DMS153 treated with DMSO at 0.1 percent for 48 hours (cell line): ENCODE results near the gene SYNGR3.

Experiments
- DNase-seq: peaks from one replicate; lab custom pipeline; 2025; ENCODE audit not compliant: unreplicated experiment; lab: John Stamatoyannopoulos, UW

Gene SYNGR3

DNA sequence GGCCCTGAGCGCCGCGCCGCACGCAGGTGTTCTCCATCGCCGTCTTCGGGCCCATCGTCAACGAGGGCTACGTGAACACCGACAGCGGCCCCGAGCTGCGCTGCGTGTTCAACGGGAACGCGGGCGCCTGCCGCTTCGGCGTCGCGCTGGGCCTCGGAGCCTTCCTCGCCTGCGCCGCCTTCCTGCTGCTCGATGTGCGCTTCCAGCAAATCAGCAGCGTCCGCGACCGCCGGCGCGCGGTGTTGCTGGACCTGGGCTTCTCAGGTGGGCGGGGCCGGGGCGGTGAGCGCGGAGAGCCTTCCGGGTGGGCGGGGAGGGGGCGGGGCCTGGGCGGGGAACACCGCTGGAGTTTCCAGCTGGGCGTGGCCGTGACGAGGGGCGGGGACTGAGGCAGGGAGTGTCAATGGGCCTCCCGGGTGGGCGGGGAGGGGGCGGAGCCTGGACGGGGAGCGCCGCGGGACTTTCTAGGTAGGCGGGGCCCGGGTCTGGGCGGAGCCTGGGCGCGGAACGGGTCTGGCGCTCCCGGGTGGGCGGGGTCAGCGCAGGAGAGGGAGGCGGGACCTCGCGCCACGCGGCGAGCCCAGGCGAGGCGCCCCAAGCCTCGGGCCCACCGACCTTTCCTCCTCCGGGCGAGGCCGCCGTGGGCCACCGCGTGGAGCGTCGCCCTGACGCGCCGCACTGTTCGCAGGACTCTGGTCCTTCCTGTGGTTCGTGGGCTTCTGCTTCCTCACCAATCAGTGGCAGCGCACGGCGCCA lies 2.4 kb downstream of the SYNGR3 start:
- no peak for DNase-seq

DNA sequence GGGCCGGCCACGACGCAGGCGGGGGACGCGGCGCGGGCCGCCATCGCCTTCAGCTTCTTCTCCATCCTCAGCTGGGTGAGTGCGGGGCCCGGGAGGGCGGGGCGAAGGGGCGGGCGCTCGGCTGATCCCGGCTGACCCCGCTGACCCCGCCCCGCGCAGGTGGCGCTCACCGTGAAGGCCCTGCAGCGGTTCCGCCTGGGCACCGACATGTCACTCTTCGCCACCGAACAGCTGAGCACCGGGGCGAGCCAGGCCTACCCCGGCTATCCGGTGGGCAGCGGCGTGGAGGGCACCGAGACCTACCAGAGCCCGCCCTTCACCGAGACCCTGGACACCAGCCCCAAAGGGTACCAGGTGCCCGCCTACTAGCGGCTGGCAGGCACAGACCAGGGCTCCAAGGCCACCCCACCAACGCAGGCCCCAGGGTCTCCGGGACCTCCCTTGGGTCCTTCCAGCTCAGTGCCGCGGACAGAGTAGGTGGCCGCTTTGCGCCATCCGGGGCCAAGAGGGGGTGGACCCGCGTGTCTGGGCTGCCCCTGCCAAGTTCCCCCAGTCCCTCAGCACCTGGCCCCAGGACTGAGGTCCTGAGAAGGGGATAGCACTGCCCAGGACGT lies 3.0 kb downstream of the SYNGR3 start:
- DNase-seq = no peak

DNA sequence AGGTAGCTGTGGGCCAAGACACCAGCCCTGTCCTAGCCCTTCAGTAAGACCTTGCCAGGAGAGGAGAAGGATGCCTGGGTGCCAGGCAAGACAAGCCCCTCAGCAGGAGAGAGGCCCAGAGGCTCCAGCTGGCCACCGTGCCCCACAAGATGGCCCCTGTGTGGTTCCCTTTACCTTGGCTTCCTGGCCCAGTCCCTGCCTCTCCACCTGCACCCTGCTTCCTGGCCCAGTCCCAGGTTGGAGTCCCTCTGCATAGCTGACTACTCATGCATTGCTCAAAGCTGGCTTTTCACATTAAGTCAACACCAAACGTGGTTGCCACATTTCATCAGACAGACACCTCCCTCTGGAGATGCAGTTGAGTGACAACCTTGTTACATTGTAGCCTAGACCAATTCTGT lies 4.0 kb downstream of the SYNGR3 start:
- DNase-seq = no peak

DNA sequence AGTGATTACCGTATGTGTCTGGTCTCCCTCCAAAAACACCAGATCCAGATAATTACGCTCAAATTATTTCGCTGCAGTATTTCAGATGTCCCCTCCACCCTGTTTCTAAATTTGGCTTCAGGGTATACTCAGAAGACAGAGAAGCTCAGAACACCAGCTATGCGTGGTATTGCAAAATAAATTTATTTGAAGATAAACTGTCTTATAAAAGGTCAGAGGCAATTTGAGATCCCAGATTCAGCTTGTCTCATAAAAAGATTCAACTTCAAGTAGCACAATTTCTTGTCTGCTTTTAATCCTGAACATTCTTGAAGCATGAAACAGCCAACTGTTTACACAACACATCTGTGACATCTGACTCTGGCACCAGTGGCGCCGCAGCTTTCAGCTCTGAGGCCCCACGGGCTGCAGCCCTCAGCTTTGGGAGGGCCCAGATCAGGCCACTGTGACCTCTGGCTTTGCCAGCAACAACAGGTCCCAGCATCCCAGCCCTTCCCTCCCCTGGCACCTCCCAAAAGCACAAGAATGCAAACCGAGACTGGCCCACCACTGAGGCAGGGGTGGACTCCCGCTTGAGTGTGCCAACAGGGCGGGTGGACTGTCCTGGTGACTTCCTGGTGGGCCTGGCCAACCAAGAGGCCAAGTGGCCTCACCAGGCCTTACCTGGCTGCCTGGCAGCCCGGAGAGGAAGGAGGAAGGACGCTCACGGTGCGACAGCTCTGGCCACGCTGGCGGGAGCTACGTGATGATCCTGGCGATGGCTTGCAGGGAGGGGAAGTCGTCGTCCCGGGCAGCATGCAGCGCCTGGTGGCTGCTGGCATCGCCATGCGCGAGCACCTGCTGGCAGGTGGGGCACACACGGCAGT lies 8.0 kb downstream of the SYNGR3 start:
- DNase-seq = no peak

DNA sequence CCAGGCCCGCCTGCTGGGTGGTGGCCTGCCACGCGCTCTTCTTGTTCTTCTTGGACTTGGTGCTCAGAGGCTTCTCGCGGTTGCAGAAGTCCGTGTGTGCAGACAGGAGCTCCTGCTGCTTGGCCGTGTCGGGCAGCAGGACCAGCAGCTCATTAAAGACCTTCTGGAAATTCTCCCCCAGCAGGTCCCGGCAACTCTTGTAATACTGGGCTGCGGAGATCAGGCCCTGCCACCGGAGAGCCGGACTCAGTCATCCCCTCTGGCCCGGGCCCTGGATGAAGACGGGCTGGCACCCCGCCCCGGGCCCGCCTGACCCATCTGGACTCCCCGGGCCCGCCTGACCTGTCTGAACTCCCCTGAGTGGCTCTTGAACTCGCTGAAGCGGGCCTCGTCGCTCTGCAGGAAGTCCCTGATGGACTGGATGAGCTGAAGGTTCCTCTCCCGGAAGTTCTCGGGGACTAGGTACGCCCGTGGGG lies 8.6 kb downstream of the SYNGR3 start:
- DNase-seq = no peak

DNA sequence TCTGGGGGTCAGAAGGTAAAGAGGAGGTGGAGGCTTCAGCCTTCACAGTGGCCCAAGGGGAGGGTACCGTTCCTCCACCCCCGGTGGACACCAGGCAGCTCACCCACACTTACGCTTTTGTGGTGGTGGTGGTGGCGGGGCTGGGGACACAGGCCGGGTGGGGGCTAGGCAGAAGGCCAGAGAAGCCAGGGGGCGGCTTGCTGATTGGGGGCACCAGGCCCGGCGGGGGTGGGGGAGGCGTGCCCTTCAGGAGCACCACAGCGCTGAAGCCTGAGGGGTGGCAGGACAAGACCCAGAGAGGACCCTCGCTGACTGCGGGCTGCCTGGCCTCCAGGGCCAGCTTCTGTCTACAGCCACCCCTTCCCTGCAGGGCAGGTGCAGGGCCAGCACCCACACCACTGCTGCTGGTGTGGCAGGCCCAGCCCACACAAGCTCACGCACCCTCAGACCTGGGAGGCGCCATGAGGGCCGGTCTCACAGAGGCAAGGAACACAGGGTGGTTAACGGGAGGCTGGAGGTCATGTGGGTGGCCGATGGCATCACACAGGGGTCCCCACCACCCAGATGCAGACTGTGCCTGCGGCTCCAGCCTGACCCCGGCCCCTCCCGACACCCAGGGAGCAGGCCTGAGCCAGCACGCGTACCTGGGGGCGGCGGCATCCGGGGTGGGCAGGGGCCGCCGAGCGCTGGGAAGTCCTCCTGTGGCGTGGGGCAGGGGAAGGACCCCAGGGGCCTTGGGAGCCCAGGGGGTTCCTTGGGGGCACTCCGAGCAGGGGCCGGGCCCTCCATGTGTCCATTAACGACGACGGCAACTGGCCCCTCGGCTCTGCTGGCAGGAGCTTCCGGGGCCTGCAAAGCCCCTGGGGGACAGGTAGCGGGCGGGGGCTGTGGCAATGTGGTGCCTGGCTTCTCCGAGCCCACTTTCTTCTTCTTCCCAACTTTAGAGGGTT lies 9.4 kb downstream of the SYNGR3 start:
- DNase-seq = no peak

DNA sequence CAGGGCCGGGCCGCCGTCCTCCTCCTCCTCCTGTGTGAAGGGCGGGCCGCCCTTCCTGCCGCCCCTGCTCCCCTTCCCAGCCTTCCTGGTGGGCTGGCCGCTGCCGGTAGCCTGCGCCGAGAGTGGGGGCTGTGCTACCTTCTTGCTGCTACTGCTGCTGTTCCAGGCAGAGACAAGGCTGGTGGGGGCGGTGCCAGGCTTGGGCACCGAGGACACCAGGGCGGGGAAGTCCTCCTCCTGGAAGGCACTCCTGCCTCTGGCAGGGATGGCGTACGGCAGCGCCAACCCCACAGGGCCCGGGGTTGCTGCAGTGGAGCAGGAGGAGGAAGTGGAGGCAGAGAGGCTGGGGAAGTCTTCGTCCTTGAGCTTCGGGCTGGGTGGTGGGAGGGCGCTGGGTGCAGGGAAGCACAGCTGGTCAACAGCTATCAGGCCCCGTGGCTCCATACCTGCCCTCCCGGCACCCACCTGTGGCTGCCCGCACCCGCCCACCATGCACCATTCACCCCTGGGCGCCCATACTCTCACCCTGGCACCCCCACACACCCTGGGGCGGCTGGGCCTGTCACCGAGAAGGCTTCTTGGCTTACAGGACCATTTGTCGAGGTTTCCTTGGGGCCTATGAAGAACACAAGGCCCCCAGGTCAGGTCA lies 10.2 kb downstream of the SYNGR3 start:
- no peak for DNase-seq

DNA sequence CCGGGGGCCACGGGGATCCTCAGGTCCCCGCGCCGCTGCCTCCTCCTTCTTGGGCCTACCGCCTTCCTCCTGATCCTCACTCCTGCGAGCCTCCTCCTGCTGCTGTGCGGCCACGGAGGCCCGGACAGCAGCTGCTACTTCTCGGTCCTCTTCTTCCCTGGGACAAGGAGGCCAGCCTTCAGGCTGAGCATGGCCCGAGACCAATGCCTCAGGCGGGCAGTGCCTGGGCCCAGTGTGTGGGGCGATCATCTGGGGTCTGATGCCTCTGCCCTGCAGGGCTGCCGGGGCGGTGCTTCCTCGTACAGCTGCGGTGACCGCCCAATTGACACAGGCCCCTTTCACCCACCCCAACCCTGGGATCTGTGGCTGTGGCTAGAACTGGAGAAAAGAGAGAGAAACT lies 11.3 kb downstream of the SYNGR3 start:
- DNase-seq = no peak

DNA sequence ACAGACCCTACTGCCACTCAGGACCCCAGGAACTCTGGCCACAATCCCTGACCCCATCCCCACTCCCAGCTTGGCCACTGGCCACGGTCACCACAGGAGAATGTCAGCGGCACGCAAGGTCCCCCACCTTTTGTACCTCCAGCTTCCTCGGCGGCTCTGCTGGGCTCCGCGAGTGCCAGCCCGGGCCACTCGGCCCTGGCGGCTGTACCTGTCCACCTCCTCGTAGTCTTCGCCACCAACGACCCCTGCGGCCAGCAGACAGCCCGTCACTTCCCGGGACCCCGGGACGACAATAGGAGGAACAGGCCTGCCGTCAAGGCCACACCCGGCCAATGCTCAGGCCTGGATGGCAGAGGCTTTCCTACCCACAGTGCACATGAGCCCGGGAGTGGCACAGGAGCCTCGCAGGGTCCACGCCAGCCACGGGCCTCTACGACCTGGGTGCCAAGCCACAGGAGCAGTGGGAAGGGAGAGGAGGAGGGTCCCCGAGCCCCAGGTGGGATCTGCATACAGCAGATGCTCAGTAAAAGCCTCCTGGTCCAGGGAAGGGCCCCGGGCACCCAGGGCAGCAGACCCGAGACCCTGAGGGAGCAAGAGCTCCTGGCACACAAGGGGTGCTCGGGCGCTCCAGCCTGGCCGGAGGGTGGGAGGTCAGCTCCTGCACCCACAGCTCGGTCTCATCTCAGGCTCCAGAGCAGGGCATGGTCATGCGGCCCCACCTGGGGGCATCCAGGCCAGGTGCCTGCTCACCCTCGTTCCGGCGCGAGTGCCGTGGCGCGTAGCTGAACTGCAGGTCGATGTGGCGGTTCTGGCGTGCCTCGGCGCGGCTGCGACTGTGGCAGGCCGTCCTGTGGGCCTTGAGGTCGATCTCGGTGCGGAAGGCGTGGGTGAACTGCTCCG lies 11.9 kb downstream of the SYNGR3 start:
- no peak for DNase-seq

DNA sequence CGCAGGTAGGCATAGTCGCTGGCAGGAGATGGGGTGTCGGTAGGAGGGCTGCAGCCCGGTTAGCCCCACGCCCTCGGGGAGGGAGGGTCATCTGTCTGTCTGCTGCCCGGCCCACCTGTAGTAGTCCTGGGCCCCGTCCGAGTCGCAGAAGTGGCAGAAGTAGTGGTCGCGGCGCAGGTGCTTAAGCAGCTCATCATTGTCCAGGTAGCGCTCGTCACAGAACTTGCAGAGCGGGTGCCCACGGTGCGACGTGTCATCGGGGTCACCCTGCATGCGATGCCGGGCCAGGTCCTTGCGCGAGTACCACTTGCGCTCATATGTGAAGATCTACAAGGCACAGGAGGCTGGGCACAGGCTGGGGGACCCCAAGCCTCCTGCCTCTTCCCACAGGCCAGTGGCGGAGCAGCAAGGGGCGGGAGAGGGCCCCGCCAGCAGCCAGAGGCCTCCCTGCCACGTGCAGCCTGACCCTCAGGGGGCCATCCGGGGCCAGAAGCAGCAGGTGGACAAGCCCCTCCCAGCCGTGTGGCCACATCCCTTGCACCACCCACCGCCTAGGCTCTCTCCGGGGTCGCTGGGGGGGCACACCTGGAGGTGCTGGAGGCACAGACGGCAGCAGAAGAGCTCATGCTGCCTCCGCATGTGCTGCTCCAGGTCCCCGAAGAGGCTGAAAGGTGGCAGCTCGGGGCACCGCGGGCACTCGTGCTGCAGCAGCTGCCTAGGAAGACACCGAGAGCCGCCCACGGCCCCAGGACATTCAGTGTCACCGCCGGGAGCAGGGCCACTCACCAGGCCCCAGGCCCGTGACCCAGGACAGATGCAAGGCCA lies 12.8 kb downstream of the SYNGR3 start:
- no peak for DNase-seq

DNA sequence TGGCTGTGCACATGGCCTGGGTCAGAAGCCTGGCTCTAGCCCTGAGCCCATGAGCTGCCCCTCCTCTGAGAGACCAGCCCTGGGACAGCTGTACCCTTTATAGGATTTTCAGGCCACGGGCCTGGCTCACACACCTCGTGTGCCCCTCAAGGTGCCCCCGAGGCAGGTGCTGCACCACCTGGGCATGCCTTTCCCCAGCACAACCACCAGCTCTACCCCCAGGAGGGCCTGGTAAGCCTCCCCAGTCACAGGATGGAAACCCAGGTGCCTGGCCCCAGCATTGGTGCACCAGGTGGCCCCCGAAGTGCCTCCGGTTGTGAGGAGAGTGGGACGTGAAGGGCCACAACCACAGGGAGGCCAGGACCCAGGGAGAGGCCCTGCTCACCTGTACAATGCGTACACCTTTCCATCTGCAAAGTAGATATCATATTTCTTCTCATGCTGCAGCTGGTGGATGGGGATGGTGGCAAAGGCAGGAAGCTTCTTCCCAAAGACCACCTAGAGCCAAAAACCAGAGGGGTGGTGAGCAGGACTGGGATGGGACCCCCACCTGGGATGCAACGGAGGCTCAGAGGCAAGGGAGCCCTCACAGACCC lies 13.6 kb downstream of the SYNGR3 start:
- no peak for DNase-seq

DNA sequence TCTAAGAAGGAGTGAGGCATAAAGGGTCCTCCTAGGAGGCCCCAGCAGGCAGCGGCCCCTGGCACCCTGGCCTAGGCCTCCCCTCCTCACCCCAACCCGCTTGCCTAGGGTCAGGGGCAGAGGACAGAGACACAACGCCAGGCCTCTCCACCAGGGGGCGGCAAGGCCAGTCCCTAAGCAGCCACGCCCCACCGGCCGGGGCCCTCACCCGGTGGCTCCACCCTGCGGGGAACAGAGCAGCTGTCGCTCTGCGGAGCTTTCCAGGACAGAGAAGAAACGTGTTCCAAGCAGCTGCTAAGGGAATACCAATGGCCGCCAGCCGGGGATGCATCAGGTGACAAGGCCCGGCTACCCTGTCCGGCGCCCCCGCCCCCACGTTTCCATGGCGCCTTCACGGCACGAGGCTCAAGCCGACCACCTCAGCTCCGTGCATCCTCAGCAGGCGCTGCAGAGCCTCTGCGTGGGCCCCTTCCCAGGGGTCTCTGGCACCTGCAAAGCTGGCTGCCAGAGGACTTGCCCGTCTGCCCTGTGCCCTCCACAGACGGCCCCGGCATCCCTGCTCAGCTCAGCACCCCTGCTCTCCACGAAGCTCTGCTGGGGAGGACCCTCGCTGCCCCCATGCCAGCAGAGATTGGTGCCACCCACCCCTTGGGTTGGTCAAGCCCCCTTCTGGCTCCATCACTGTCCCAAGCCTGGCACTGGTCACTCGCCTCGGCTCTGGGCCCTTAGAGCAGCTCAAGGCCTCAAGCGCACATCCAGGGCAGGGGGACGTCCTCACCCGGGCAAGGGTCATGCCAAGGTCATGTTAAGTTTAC lies 14.3 kb downstream of the SYNGR3 start:
- DNase-seq = peak; percentile 82

DNA sequence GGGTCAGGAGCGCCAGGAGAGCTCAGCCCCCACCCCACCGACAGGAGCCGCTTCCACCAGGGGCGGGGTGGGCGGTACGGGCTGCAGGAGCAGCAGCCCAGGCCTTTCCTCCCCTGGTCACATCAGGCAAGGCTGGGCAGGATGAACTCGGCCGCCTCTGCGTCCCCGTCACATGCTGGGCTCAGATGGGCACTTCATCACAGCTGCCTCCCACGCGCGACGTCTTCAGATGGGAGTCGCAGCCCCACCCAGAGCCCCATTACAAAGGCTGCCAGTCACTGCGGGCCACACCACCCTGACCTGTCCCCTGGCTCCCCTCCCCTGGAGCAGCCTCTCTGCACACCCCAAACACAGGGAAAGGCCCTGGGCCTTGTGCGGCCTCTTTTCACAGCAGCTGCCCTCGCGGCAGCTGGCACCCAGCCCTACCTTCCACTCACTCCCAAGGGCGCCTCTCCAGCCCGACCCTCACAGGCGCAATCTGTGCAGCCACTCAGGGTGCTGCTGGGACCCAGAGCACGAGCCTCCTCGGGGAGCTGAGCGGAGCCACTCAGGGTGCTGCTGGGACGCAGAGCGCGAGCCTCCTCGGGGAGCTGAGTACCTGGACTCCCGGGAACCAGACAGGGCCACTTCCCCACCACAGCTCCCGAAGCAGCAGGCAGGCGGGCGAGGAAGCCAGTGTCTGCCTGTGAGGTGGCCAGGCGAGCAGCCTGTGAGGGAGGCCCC lies 15.2 kb downstream of the SYNGR3 start:
- no peak for DNase-seq

DNA sequence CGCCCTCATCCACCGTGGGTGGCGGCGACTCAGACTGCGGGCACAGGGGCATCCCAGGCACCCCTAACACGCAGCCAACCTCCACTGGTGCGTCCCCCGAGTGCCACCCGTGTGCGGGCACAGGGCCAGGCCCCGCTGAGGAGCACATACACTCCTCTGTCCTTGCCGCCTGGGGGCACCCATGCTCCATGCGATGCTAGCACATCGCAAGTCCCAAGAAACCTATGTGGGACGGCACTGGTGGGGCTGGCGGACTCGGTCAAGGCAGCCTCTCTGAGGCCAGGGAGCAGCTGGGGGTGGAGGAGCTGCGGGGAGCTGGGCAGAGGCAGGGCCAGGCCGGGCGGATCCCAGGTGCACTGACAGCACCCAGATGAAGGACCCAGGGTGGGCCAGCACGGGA lies 15.9 kb downstream of the SYNGR3 start:
- DNase-seq = no peak

DNA sequence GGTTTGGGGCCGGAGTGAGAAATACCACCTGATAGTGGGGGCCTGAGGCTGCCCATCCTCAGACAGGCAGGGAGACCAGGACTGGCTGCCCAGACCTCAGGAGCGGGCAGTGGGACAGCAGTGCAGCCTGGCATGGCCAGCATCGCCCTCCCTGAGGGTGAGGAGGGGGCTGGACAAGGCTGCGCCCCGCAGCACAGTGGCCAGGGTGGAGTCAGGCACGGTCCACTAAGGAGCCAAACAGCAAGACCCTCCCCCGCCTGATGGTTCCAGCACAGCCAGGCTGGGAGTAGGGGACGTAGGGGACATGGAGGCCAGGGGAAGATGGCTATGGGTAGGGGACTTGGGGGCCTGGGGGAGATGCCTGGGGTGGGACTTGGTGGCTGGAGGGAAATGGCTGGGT lies 16.5 kb downstream of the SYNGR3 start:
- no peak for DNase-seq

DNA sequence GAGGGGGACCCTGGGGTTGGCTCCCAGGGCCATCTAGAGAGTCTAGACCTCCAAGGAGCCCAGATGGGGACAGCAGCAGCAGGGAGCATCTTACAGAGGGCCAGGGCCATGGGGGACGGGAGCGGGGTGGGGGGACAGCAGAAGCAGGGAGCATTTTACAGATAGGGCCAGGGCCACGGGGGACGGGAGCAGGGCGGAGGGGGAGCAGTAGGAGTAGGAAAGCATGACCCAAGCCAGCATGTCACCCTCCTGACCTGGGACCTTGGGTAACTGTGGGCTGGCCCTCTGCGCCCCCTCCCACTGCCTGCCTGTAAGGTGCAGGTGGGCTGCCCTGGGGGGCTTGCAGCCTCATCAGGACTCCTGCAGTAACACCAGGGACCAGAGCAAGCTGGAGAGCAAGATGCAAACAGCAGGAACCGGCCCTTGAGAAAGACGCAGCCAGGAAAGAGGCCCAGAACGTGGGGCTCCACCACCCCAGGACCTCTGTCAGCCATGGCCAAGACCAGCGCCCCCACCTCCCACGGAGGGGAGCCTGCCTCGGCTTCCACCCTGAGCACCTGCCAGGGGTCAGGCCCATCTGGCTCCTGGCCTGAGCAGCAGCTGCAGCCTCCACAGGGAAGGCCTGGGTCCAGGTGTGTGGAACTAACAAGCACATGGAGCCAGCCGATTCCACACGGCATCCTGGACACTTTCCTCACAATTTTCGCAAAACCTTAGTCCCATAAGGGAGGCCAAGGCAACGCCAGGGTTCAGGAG lies 17.5 kb downstream of the SYNGR3 start:
- no peak for DNase-seq
